ENCODE measurements around the gene CELF2.

CELF2 gene

DNA sequence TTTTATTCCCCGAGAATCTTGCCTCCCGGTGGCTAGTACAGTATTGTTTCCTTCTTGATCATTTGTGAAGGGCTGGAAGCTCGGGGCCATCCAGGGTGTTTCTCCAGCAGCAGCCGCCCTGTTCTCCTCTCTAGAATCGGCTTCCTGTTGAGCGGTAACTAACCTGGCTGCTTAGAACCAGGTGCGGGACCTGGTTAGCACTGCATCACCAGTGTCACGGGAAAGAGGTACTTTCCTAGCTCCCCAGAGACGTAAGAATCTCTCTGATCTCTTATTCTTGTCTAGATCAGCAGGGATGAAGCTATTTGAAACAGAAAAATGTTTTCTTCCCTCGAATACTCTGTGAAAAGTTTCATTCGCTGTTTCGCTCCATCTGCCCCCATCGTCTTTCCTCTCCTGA, 239.2 kb downstream of the CELF2 start:
- 79% methylated on average over 13 of the region's 13 CpGs for WGBS
- H3K9me3 ChIP-seq (ENCODE audit: insufficient read depth, low read depth, low read length): no peaks in the 10 kb centered on the region

DNA sequence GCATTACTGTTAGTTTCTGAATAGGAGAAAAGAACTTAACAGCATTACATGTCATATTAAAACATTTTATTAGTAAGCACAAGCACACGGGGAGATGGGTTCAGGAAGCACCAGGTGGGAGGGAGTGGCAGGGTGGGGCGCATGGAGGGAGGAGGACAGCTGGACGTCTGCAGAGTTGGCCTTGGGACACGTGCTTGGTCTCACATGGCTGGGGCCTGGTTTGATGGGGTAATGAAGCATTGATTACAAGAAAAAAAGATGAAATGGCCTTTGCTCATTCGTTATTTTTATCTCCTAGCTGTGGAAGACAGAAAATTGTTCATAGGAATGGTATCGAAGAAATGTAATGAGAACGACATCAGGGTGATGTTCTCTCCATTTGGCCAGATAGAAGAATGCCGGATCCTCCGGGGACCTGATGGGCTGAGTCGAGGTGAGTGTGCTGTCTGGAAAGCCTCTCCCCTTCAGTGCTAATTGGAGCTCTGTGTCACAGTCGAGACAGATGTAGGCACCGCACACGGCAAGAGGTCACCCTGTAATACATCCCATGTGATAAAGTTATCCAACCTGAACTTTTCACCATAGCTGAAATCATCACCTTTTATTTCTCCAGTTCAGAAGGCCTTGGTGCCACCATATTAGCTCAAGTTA, 239.9 kb downstream of the CELF2 start:
- Histone ChIP-seq H3K4me1 (ENCODE audit: insufficient read depth, low read length) (no peaks in the 10 kb centered on the region), H3K9ac (ENCODE audit: low read depth, low read length) (no peak overlapping the region), H3K27ac (ENCODE audit: low read depth, low read length) (no peak overlapping the region), H3K4me3 (ENCODE audit: low read length) (no peak overlapping the region), H3K9me3 (ENCODE audit: insufficient read depth, low read depth, low read length) (no peaks in the 10 kb centered on the region), H3K27me3 (ENCODE audit: insufficient read depth, low read length) (no peaks in the 10 kb centered on the region), H3K36me3 (ENCODE audit: insufficient read depth, low read length) (peaks cover 19% of the 10 kb centered on the region)
- 94% methylated on average over 13 of the region's 13 CpGs for WGBS

More for the DNA sequence above, 239.2 kb downstream of the CELF2 start:
- Histone ChIP-seq H3K27ac (ENCODE audit: low read depth, low read length) (no peak overlapping the region), H3K36me3 (ENCODE audit: insufficient read depth, low read length) (peaks cover 19% of the 10 kb centered on the region), H3K4me3 (ENCODE audit: low read length) (no peak overlapping the region), H3K4me1 (ENCODE audit: insufficient read depth, low read length) (no peaks in the 10 kb centered on the region), H3K9ac (ENCODE audit: low read depth, low read length) (no peak overlapping the region), H3K27me3 (ENCODE audit: insufficient read depth, low read length) (no peaks in the 10 kb centered on the region)

DNA sequence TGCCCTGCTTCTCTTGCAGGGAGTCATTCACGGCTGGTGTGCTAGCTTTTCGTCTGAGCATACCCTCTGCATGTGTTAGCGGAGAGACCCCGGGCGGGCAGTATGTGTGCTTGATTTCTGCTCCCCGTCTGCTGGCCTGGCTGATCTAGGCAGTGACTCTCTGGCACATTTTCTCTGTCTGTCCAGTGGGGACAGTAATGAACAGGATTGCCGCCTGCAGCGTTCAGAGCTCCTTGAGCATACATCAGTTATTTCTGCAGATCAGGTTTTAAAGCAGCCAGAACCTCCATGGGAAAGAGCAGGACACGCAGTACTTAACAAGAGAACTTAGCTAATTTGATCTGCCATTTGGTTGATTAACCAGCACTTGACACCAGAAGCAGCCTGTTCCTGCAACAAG, 242.5 kb downstream of the CELF2 start:
- Histone ChIP-seq H3K27ac (ENCODE audit: low read depth, low read length) (no peak overlapping the region), H3K4me3 (ENCODE audit: low read length) (no peak overlapping the region), H3K36me3 (ENCODE audit: insufficient read depth, low read length) (peaks cover 19% of the 10 kb centered on the region), H3K27me3 (ENCODE audit: insufficient read depth, low read length) (no peaks in the 10 kb centered on the region), H3K4me1 (ENCODE audit: insufficient read depth, low read length) (no peaks in the 10 kb centered on the region), H3K9me3 (ENCODE audit: insufficient read depth, low read depth, low read length) (no peaks in the 10 kb centered on the region), H3K9ac (ENCODE audit: low read depth, low read length) (no peak overlapping the region)
- 82% methylated on average over 9 of the region's 9 CpGs for WGBS

GRCh38 chr10:11261143-11261542, 243.5 kb downstream of the CELF2 start:
- peaks cover 19% of the 10 kb centered on the region for H3K36me3 ChIP-seq (ENCODE audit: insufficient read depth, low read length)
- WGBS: 94% methylated on average over 7 of the region's 7 CpGs
- no peak overlapping the region for H3K4me3 ChIP-seq (ENCODE audit: low read length)
- H3K9me3 ChIP-seq (ENCODE audit: insufficient read depth, low read depth, low read length): no peaks in the 10 kb centered on the region
- H3K9ac ChIP-seq (ENCODE audit: low read depth, low read length): no peak overlapping the region
- peaks cover under 1% of the 10 kb centered on the region; the same call in 1 of the 2 replicates for H3K4me1 ChIP-seq (ENCODE audit: insufficient read depth, low read length)
- no peaks in the 10 kb centered on the region for H3K27me3 ChIP-seq (ENCODE audit: insufficient read depth, low read length)
- H3K27ac ChIP-seq (ENCODE audit: low read depth, low read length): no peak overlapping the region

DNA sequence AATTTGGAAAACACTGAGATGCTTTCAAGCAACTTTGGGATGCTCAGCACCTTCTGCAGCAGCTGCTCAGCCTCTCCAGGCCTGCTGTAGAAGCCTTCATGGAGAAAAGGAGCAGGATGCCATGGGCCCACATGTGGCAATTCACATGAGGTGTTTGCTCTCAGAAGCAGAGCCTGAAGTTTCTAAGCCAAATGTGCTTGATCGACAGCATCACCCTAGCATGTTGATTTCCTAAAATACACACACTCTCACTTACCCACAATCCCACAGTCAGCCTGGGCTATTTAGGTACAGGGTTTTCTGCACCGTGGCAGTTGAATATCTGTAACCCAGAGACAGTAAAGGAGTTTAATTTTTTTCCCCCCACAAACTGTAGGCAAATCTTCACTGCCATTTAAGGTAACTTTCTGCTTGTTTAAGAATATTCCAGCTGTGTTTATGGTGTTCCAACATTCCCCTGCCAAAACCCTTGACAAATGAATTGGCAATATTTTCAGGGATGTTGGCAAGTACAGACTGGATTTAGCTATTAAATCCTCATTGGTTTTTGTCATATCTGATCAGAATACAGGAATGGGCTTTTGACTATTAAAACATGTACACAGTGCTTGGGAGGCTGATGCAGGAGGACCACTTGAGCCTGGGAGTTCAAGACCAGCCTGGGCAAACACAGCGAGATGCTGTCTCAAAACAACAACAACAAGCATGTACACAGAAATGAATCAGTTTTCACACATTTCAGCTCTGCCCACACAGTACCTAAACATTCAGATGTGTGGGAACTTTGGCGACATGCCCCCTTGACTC, 244.2 kb downstream of the CELF2 start:
- Histone ChIP-seq H3K27me3 (ENCODE audit: insufficient read depth, low read length) (no peaks in the 10 kb centered on the region), H3K9me3 (ENCODE audit: insufficient read depth, low read depth, low read length) (no peaks in the 10 kb centered on the region), H3K4me1 (ENCODE audit: insufficient read depth, low read length) (peaks cover 6% of the 10 kb centered on the region; the same call in 1 of the 2 replicates), H3K27ac (ENCODE audit: low read depth, low read length) (no peak overlapping the region), H3K9ac (ENCODE audit: low read depth, low read length) (no peak overlapping the region), H3K36me3 (ENCODE audit: insufficient read depth, low read length) (peaks cover 19% of the 10 kb centered on the region), H3K4me3 (ENCODE audit: low read length) (no peak overlapping the region)
- 92% methylated on average over 4 of the region's 4 CpGs for WGBS

- no peak overlapping the region for H3K4me3 ChIP-seq (ENCODE audit: low read length)
- peaks cover 16% of the 10 kb centered on the region for H3K36me3 ChIP-seq (ENCODE audit: insufficient read depth, low read length)
- 99% methylated on average over 5 of the region's 5 CpGs for WGBS
- no peaks in the 10 kb centered on the region for H3K27me3 ChIP-seq (ENCODE audit: insufficient read depth, low read length)
- H3K9ac ChIP-seq (ENCODE audit: low read depth, low read length): no peak overlapping the region
- no peak overlapping the region for H3K27ac ChIP-seq (ENCODE audit: low read depth, low read length)
- H3K9me3 ChIP-seq (ENCODE audit: insufficient read depth, low read depth, low read length): no peaks in the 10 kb centered on the region
- peaks cover 6% of the 10 kb centered on the region; the same call in 1 of the 2 replicates for H3K4me1 ChIP-seq (ENCODE audit: insufficient read depth, low read length)
Observed at GRCh38 chr10:11262494-11263345, 245.0 kb downstream of the CELF2 start.

GRCh38 chr10:11263767-11264166, 246.1 kb downstream of the CELF2 start:
- H3K36me3 ChIP-seq (ENCODE audit: insufficient read depth, low read length): peaks cover 8% of the 10 kb centered on the region; the same call in 1 of the 2 replicates
- no peak overlapping the region for H3K4me3 ChIP-seq (ENCODE audit: low read length)
- WGBS: 98% methylated on average over 3 of the region's 3 CpGs
- no peaks in the 10 kb centered on the region for H3K27me3 ChIP-seq (ENCODE audit: insufficient read depth, low read length)
- H3K9me3 ChIP-seq (ENCODE audit: insufficient read depth, low read depth, low read length): no peaks in the 10 kb centered on the region
- H3K27ac ChIP-seq (ENCODE audit: low read depth, low read length): no peak overlapping the region
- no peak overlapping the region for H3K9ac ChIP-seq (ENCODE audit: low read depth, low read length)
- peaks cover 6% of the 10 kb centered on the region; the same call in 1 of the 2 replicates for H3K4me1 ChIP-seq (ENCODE audit: insufficient read depth, low read length)

- no peak overlapping the region for H3K9ac ChIP-seq (ENCODE audit: low read depth, low read length)
- no peaks in the 10 kb centered on the region for H3K27me3 ChIP-seq (ENCODE audit: insufficient read depth, low read length)
- no peaks in the 10 kb centered on the region for H3K9me3 ChIP-seq (ENCODE audit: insufficient read depth, low read depth, low read length)
- H3K36me3 ChIP-seq (ENCODE audit: insufficient read depth, low read length): peaks cover 5% of the 10 kb centered on the region; the same call in 1 of the 2 replicates
- peaks cover 6% of the 10 kb centered on the region; the same call in 1 of the 2 replicates for H3K4me1 ChIP-seq (ENCODE audit: insufficient read depth, low read length)
- H3K27ac ChIP-seq (ENCODE audit: low read depth, low read length): no peak overlapping the region
- H3K4me3 ChIP-seq (ENCODE audit: low read length): no peak overlapping the region
- WGBS: 96% methylated on average over 6 of the region's 6 CpGs
Observed at GRCh38 chr10:11264296-11265048, 246.8 kb downstream of the CELF2 start.

GRCh38 chr10:11265484-11265883, 247.8 kb downstream of the CELF2 start:
- H3K27me3 ChIP-seq (ENCODE audit: insufficient read depth, low read length): no peaks in the 10 kb centered on the region
- 91% methylated on average over 3 of the region's 3 CpGs for WGBS
- H3K4me3 ChIP-seq (ENCODE audit: low read length): no peak overlapping the region
- H3K9ac ChIP-seq (ENCODE audit: low read depth, low read length): no peak overlapping the region
- H3K4me1 ChIP-seq (ENCODE audit: insufficient read depth, low read length): peaks cover 13% of the 10 kb centered on the region
- no peaks in the 10 kb centered on the region for H3K9me3 ChIP-seq (ENCODE audit: insufficient read depth, low read depth, low read length)
- H3K36me3 ChIP-seq (ENCODE audit: insufficient read depth, low read length): peaks cover 5% of the 10 kb centered on the region; the same call in 1 of the 2 replicates
- H3K27ac ChIP-seq (ENCODE audit: low read depth, low read length): no peak overlapping the region

DNA sequence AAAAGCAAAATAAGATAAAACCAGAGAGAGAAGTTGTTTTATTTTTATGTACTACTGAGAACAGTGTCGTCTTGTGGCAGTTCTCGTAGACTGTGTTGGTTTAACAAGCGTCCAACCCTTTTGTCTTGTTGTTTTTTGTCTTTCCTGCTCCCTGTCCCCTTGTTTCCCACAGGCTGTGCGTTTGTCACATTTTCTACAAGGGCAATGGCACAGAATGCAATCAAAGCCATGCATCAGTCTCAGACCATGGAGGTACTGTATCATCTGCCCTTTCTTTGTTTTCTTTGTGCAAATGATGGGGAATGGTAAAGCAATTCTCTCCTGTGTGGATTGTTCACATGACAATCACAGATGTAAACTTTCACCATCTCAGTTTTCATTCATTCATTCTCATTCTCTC, 248.8 kb downstream of the CELF2 start:
- 84% methylated on average over 4 of the region's 4 CpGs for WGBS
- no peaks in the 10 kb centered on the region for H3K27me3 ChIP-seq (ENCODE audit: insufficient read depth, low read length)
- H3K36me3 ChIP-seq (ENCODE audit: insufficient read depth, low read length): peaks cover 4% of the 10 kb centered on the region; the same call in 1 of the 2 replicates
- peaks cover 16% of the 10 kb centered on the region for H3K4me1 ChIP-seq (ENCODE audit: insufficient read depth, low read length)
- H3K27ac ChIP-seq (ENCODE audit: low read depth, low read length): no peak overlapping the region
- no peak overlapping the region for H3K4me3 ChIP-seq (ENCODE audit: low read length)
- no peaks in the 10 kb centered on the region for H3K9me3 ChIP-seq (ENCODE audit: insufficient read depth, low read depth, low read length)
- H3K9ac ChIP-seq (ENCODE audit: low read depth, low read length): no peak overlapping the region

All from HUES64 (cell line).